Karpas-422 (cell line): ENCODE data around the gene RSU1. TPM values are rescaled to one million over a fixed set of nuclear protein-coding genes. Genes with fewer than 3 reads are reported as not detected.

Experiments
- DNase-seq: peaks from one replicate; pipeline ENCODE4 v3.0.0-alpha.2; 2015
- H2AFZ ChIP-seq: fragments of 200-600 bp; sonication (generic); 2 replicates; pipeline ENCODE4 v1.6.1; 2014; ENCODE audit warnings: antibody characterized with exemption, low read length, mixed read lengths
- H3K27ac ChIP-seq: fragments of 200-600 bp; sonication (generic); 2 replicates; pipeline ENCODE4 v1.5.1; 2014; ENCODE audit warnings: mild to moderate bottlenecking, low read length, moderate library complexity
- H3K27me3 ChIP-seq: fragments of 200-600 bp; sonication (generic); 2 replicates; pipeline ENCODE4 v1.6.1; 2014; ENCODE audit warnings: low read length, mixed read lengths
- H3K36me3 ChIP-seq: fragments of 200-600 bp; sonication (generic); 2 replicates; pipeline ENCODE4 v1.6.1; 2014; ENCODE audit warnings: low read length, mixed read lengths; ENCODE audit not compliant: insufficient read depth
- H3K4me1 ChIP-seq: fragments of 200-600 bp; sonication (generic); 2 replicates; pipeline ENCODE4 v1.6.1; 2014; ENCODE audit warnings: mild to moderate bottlenecking, low read length, mixed read lengths
- H3K4me2 ChIP-seq: fragments of 200-600 bp; sonication (generic); 2 replicates; pipeline ENCODE4 v1.6.1; 2014; ENCODE audit warnings: low read length, low read depth, mild to moderate bottlenecking; ENCODE audit not compliant: poor library complexity, severe bottlenecking
- H3K4me3 ChIP-seq: fragments of 200-600 bp; sonication (generic); 2 replicates; pipeline ENCODE4 v1.5.1; 2014; ENCODE audit warnings: mild to moderate bottlenecking, antibody characterized with exemption, low read length, mixed read lengths
- H3K79me2 ChIP-seq: fragments of 200-600 bp; sonication (generic); 2 replicates; pipeline ENCODE4 v1.6.1; 2014; ENCODE audit warnings: mild to moderate bottlenecking, low read length, mixed read lengths
- H3K9ac ChIP-seq: fragments of 200-600 bp; sonication (generic); 2 replicates; pipeline ENCODE4 v1.6.0; 2014; ENCODE audit warnings: low read length
- H3K9me2 ChIP-seq: fragments of 200-600 bp; sonication (generic), shearing (Covaris generic); replicated peaks from 2 replicates; pipeline ENCODE4 v1.6.0; 2014; ENCODE audit warnings: mild to moderate bottlenecking, low read length, moderate library complexity; ENCODE audit not compliant: insufficient read depth
- H3K9me3 ChIP-seq: fragments of 300-700, 200-600 bp; sonication (generic); 2 replicates; pipeline ENCODE4 v1.6.1; 2014; ENCODE audit warnings: low read length, mixed read lengths
- H4K20me1 ChIP-seq: fragments of 200-600 bp; sonication (generic); 2 replicates; pipeline ENCODE4 v1.6.1; 2014; ENCODE audit warnings: mild to moderate bottlenecking, antibody characterized with exemption, low read length, low read depth; ENCODE audit not compliant: insufficient read depth
- total RNA-seq: library from RNA; depleted of rRNA; stranded (reverse); fragments of >200 nt; shearing (Covaris generic); gene quantifications from 2 replicates; pipeline ENCODE4 v1.2.3, GENCODE V29; 2014; ENCODE audit warnings: low replicate concordance

RSU1 gene
- total RNA-seq, 1 experiment from 2014 or later: 83.9 TPM

DNA sequence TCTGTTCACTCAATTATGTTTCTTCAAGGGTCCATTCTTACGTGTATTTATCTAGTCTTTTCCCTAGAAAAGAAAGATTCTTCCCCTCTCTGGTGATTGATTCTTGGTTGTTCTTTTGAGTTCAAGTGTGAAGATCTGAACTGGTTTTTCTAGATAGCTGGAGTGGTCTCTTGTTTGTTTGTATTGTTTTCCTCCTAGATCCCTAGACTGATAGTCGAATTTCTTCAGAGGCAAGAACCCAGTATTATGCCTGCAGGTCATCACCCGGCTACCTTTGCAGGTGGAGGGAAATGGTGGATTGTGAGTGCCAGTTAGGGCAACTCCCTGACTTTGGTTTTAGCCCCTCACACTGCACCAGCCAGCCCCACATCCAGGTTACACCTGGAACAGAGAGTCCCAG, 2.2 kb upstream of the RSU1 start:
- H3K9me2 ChIP-seq: no peaks in the 10 kb centered on the region
- DNase-seq: no peak
- H3K27ac ChIP-seq: no peak overlapping the region
- H3K9ac ChIP-seq: no peak overlapping the region
- peaks cover 11% of the 10 kb centered on the region for H3K9me3 ChIP-seq
- H3K79me2 ChIP-seq: peaks cover 25% of the 10 kb centered on the region
- H3K4me3 ChIP-seq: no peak overlapping the region
- H3K36me3 ChIP-seq: no peaks in the 10 kb centered on the region; the same call in 1 of the 2 replicates
- no peak overlapping the region for H3K4me2 ChIP-seq
- no peaks in the 10 kb centered on the region for H4K20me1 ChIP-seq
- peaks cover 20% of the 10 kb centered on the region for H3K4me1 ChIP-seq
- H3K27me3 ChIP-seq: no peaks in the 10 kb centered on the region
- H2AFZ ChIP-seq: no peak overlapping the region

- H3K9me2 ChIP-seq: no peaks in the 10 kb centered on the region
These were observed 1.8 kb upstream of the RSU1 start for GRCh38 chr10:16819026-16819425.

GRCh38 chr10:16816830-16817124, 447 bp downstream of the RSU1 start:
- Histone ChIP-seq H3K9me3 (peaks cover 1% of the 10 kb centered on the region; the same call in 1 of the 2 replicates), H4K20me1 (no peaks in the 10 kb centered on the region), H3K9me2 (no peaks in the 10 kb centered on the region), H3K79me2 (peaks cover 44% of the 10 kb centered on the region), H3K4me2 (peak overlapping the region; percentile 86), H3K4me3 (peak overlapping the region; percentile 78), H3K27ac (no peak overlapping the region), H3K27me3 (no peaks in the 10 kb centered on the region), H3K36me3 (no peaks in the 10 kb centered on the region), H2AFZ (peak overlapping the region; percentile 59; the same call in 1 of the 2 replicates), H3K4me1 (peaks cover 20% of the 10 kb centered on the region), H3K9ac (peak overlapping the region; percentile 80)
- no peak for DNase-seq

More at GRCh38 chr10:16819026-16819425, 1.8 kb upstream of the RSU1 start:
- Histone ChIP-seq H2AFZ (no peak overlapping the region), H3K27ac (no peak overlapping the region), H3K4me3 (no peak overlapping the region), H3K9ac (no peak overlapping the region), H3K36me3 (no peaks in the 10 kb centered on the region; the same call in 1 of the 2 replicates), H3K4me1 (peaks cover 20% of the 10 kb centered on the region), H3K27me3 (no peaks in the 10 kb centered on the region), H4K20me1 (no peaks in the 10 kb centered on the region), H3K9me3 (peaks cover 11% of the 10 kb centered on the region), H3K79me2 (peaks cover 26% of the 10 kb centered on the region), H3K4me2 (no peak overlapping the region)
- DNase-seq: no peak

GRCh38 chr10:16816171-16816570, 1.1 kb downstream of the RSU1 start:
- Histone ChIP-seq H3K4me1 (peaks cover 20% of the 10 kb centered on the region), H3K27me3 (no peaks in the 10 kb centered on the region), H3K9me3 (no peaks in the 10 kb centered on the region), H3K27ac (no peak overlapping the region), H3K36me3 (no peaks in the 10 kb centered on the region), H3K79me2 (peaks cover 50% of the 10 kb centered on the region), H4K20me1 (no peaks in the 10 kb centered on the region), H2AFZ (no peak overlapping the region), H3K4me3 (peak overlapping the region; percentile 78), H3K9ac (peak overlapping the region; percentile 80), H3K4me2 (peak overlapping the region; percentile 86), H3K9me2 (no peaks in the 10 kb centered on the region)
- DNase-seq: no peak

- H3K4me2 ChIP-seq: no peak overlapping the region
- no peaks in the 10 kb centered on the region for H4K20me1 ChIP-seq
- DNase-seq: no peak
- no peak overlapping the region for H2AFZ ChIP-seq
- no peak overlapping the region for H3K9ac ChIP-seq
- H3K9me2 ChIP-seq: no peaks in the 10 kb centered on the region
- no peak overlapping the region for H3K4me3 ChIP-seq
- H3K79me2 ChIP-seq: peaks cover 66% of the 10 kb centered on the region
- no peaks in the 10 kb centered on the region for H3K27me3 ChIP-seq
- H3K4me1 ChIP-seq: peaks cover 20% of the 10 kb centered on the region
- H3K27ac ChIP-seq: no peak overlapping the region
- H3K9me3 ChIP-seq: no peaks in the 10 kb centered on the region
- no peaks in the 10 kb centered on the region for H3K36me3 ChIP-seq
These were observed 3.2 kb downstream of the RSU1 start for GRCh38 chr10:16814012-16814411.

DNA sequence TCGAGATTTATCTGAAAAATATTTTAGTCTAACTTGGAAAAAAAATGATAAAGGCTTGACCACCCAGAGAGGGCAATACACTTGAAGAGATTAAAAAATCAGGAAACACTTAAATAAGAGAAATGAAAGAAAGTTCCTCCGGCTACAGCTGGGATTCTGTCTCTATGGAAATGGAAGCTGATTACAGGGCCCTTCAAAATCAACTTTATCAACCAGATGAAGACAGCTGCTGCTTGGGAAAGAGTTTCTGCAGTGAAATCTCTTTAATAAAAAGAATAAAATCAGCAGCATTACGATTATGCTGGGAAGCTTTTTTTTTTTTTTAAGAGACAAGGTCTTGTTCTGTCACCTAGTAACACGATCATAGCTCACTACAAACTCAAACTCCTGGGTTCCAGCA, 4.5 kb downstream of the RSU1 start:
- Histone ChIP-seq H3K4me1 (peaks cover 11% of the 10 kb centered on the region), H3K79me2 (peaks cover 78% of the 10 kb centered on the region)

DNA sequence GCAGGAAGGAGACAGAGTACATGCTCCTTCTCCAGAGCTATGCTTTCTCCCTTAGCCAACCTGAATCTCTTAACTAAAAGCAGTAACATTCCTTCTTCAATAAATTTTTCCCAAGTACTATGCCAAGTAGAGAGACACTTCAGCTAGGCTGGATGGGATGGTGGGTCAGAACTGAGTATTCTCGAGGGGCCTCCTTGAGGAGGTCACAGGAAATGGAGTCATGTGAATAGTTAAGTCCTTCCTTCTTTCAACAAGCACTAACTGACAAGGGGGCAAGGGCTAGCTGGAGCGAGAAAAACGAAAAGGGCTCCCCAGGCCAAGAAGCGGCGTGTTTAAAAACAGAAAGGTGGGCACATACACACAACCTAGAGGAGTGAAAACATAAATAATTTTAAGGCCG, 5.5 kb downstream of the RSU1 start:
- Histone ChIP-seq H3K27ac (no peak overlapping the region), H3K9me2 (no peaks in the 10 kb centered on the region), H4K20me1 (no peaks in the 10 kb centered on the region), H3K4me2 (no peak overlapping the region), H3K4me1 (peaks cover 11% of the 10 kb centered on the region), H3K9ac (no peak overlapping the region), H3K9me3 (no peaks in the 10 kb centered on the region), H3K4me3 (no peak overlapping the region), H2AFZ (no peak overlapping the region), H3K36me3 (no peaks in the 10 kb centered on the region), H3K79me2 (peaks cover 85% of the 10 kb centered on the region), H3K27me3 (no peaks in the 10 kb centered on the region)
- no peak for DNase-seq

More for the DNA sequence above, 4.5 kb downstream of the RSU1 start:
- no peak overlapping the region for H3K4me2 ChIP-seq
- H3K9me3 ChIP-seq: no peaks in the 10 kb centered on the region
- no peaks in the 10 kb centered on the region for H3K9me2 ChIP-seq
- H3K27me3 ChIP-seq: no peaks in the 10 kb centered on the region
- H3K27ac ChIP-seq: no peak overlapping the region
- no peaks in the 10 kb centered on the region for H4K20me1 ChIP-seq
- H3K4me3 ChIP-seq: no peak overlapping the region
- no peak overlapping the region for H2AFZ ChIP-seq
- H3K36me3 ChIP-seq: no peaks in the 10 kb centered on the region
- H3K9ac ChIP-seq: no peak overlapping the region
- DNase-seq: no peak

GRCh38 chr10:16811292-16811691, 5.9 kb downstream of the RSU1 start:
- Histone ChIP-seq H3K4me1 (peaks cover 8% of the 10 kb centered on the region), H3K9me3 (no peaks in the 10 kb centered on the region), H3K27ac (no peak overlapping the region), H3K9me2 (no peaks in the 10 kb centered on the region), H3K4me3 (no peak overlapping the region), H3K36me3 (no peaks in the 10 kb centered on the region), H4K20me1 (no peaks in the 10 kb centered on the region), H3K9ac (no peak overlapping the region), H3K4me2 (no peak overlapping the region), H3K27me3 (no peaks in the 10 kb centered on the region), H2AFZ (no peak overlapping the region), H3K79me2 (peaks cover 84% of the 10 kb centered on the region)
- no peak for DNase-seq
